GM18505 (cell line): ENCODE measurements around the gene RASL10A.

Experiments
- ATAC-seq: cut with Tn5 transposase; IDR thresholded peaks from one replicate; pipeline ENCODE4 v1.9.1; 2021; ENCODE audit not compliant: unreplicated experiment
- POLR2A ChIP-seq: IDR thresholded peaks from 4 replicates; pipeline ENCODE4 v1.6.1; 2011; ENCODE audit warnings: borderline replicate concordance; ENCODE audit not compliant: insufficient read depth, insufficient read length; ENCODE audit errors: extremely low read depth

Gene RASL10A

GRCh38 chr22:29334148-29334547 lies 18.7 kb upstream of the RASL10A start:
- no peak for ATAC-seq
- TF ChIP-seq POLR2A: no peak

- no peak for TF ChIP-seq POLR2A
- no peak for ATAC-seq
These were observed 17.5 kb upstream of the RASL10A start for GRCh38 chr22:29332886-29333496.

- ATAC-seq: no peak
- no peak for TF ChIP-seq POLR2A
These were observed 16.3 kb upstream of the RASL10A start for GRCh38 chr22:29331658-29332300.

GRCh38 chr22:29331213-29331612 lies 15.7 kb upstream of the RASL10A start:
- no peak for ATAC-seq
- no peak for TF ChIP-seq POLR2A

- ATAC-seq: no peak
- TF ChIP-seq POLR2A: no peak
These were observed 15.3 kb upstream of the RASL10A start for GRCh38 chr22:29330753-29331152.

- TF ChIP-seq POLR2A: no peak
These were observed 14.8 kb upstream of the RASL10A start for GRCh38 chr22:29330291-29330690.

GRCh38 chr22:29329581-29329980 lies 14.1 kb upstream of the RASL10A start:
- TF ChIP-seq POLR2A: no peak
- ATAC-seq: no peak

More at GRCh38 chr22:29330291-29330690, 14.8 kb upstream of the RASL10A start:
- ATAC-seq: no peak

- ATAC-seq: no peak
- peak; percentile 9 for TF ChIP-seq POLR2A
These were observed 13.3 kb upstream of the RASL10A start for GRCh38 chr22:29328566-29329500.

- ATAC-seq: no peak
- TF ChIP-seq POLR2A: no peak
These were observed 12.6 kb upstream of the RASL10A start for GRCh38 chr22:29328055-29328454.

- no peak for ATAC-seq
- TF ChIP-seq POLR2A: no peak
These were observed 11.7 kb upstream of the RASL10A start for GRCh38 chr22:29327089-29327764.

- ATAC-seq: no peak
- no peak for TF ChIP-seq POLR2A
These were observed 11.0 kb upstream of the RASL10A start for GRCh38 chr22:29326481-29326880.

GRCh38 chr22:29325785-29326315 lies 10.4 kb upstream of the RASL10A start:
- ATAC-seq: no peak
- no peak for TF ChIP-seq POLR2A

GRCh38 chr22:29325356-29325755 lies 9.9 kb upstream of the RASL10A start:
- ATAC-seq: no peak
- TF ChIP-seq POLR2A: no peak
